GM18511 (cell line): ENCODE data around the gene FBXO11.

Experiments
- ATAC-seq: cut with Tn5 transposase; IDR thresholded peaks from one replicate; pipeline ENCODE4 v1.9.1; 2021; ENCODE audit warnings: mild to moderate bottlenecking, moderate library complexity; ENCODE audit not compliant: unreplicated experiment

The FBXO11 gene

DNA sequence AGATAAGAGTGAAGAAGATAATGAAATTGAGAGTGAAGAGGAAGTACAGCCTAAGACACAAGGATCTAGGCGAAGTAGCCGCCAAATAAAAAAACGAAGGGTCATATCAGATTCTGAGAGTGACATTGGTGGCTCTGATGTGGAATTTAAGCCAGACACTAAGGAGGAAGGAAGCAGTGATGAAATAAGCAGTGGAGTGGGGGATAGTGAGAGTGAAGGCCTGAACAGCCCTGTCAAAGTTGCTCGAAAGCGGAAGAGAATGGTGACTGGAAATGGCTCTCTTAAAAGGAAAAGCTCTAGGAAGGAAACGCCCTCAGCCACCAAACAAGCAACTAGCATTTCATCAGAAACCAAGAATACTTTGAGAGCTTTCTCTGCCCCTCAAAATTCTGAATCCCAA is 107.7 kb downstream of the FBXO11 start:
- ATAC-seq = no peak

- ATAC-seq = no peak
Measured at GRCh38 chr2:47796090-47796697, 110.1 kb downstream of the FBXO11 start.

GRCh38 chr2:47785986-47786385 is 120.3 kb downstream of the FBXO11 start:
- no peak for ATAC-seq

- no peak for ATAC-seq
Measured at GRCh38 chr2:47784352-47784851, 121.9 kb downstream of the FBXO11 start.

DNA sequence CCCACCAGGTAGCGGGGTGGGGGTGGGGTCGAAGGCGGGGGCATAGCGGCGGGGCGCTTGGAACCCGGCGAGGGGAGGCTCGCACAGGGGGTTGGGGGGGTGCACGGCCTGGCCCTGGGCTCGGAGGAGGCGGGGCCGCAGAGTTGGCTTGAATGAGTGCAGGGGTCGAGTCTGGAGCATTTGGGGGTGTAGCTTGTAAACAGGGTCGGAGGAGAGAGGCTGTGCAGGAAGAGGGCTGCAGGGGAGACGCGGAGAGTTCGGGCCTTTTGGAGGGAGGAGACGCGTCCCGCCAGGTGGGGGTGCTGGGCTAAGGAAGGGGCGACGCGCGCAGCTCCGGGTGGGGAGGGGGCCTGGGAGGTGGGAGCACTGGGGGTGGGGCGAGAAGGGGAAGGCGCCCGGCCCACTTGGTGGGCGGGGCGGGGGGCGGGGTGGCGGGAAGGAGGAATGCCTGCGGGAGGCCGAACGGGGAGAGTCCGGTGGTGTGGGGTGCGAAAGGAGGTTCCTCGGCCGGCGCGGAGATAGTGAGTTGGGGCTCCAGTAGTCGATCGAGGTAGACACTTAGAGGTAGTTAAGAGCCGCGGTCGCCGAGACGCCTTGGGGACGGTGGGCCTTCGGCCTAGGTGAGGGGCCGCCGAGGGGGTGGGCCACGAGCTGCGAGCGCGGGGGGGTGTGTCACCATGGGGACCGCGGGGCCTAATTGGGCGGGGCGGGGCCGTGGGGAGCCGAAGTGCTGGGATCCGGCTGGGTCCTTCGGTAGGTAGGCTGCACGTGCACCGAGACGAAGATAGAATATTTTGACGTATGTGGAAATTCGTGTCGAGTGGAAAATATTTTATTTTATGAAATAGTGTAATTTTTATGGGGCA is 122.6 kb downstream of the FBXO11 start:
- peak; percentile 39 for ATAC-seq

GRCh38 chr2:47782671-47783485 is 123.4 kb downstream of the FBXO11 start, which contains the start of gene MSH6:
Gene MSH6 (plus strand): TSS chr2:47783145. CDS start chr2:47783234, 89 bp downstream.
- ATAC-seq = peak; percentile 83

DNA sequence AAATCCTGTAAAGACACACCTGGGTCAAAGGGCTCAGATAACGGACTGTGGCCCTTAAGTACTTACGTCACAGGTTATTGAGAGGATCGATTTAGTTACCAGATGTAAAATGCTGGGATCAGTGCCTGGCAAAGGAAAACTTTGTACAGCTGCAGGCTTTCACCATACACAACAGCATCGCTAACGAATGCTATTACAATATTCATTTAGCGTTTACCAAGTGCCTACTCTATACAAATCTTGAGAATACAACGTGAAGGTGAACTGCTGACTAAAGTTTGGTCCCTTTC is 124.0 kb downstream of the FBXO11 start:
- no peak for ATAC-seq

GRCh38 chr2:47779426-47779790 is 126.9 kb downstream of the FBXO11 start:
- ATAC-seq = no peak

GRCh38 chr2:47778698-47779425 is 127.4 kb downstream of the FBXO11 start:
- no peak for ATAC-seq

- ATAC-seq = no peak
Measured at GRCh38 chr2:47777277-47777937, 128.9 kb downstream of the FBXO11 start.

DNA sequence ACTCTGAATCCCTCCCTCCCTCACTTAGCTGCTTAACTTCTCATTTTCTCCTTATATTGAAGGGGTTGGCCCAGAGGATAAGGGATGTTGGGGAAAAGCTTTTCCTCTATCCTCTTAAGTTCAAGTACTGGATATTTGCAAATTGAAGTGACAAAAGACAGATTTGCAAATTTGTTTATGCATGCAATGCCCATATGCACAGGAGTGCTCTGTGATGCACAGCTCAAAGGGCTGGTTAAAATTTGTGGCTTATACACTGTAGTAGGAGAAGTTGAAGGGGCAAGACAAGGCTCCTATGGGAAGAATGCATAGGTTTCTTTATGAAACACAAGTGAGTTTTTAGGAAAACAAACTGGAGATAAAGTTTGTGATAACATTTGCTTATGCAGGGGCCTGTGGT is 131.7 kb downstream of the FBXO11 start:
- no peak for ATAC-seq

GRCh38 chr2:47772343-47772742 is 134.0 kb downstream of the FBXO11 start:
- no peak for ATAC-seq

- ATAC-seq = no peak
Measured at GRCh38 chr2:47771211-47771610, 135.1 kb downstream of the FBXO11 start.

- ATAC-seq = no peak
Measured at GRCh38 chr2:47769318-47769717, 137.0 kb downstream of the FBXO11 start.

- peak; percentile 69 for ATAC-seq
Measured at GRCh38 chr2:47767880-47768609, 138.3 kb downstream of the FBXO11 start.

GRCh38 chr2:47767497-47767844 is 138.8 kb downstream of the FBXO11 start:
- no peak for ATAC-seq

GRCh38 chr2:47751856-47752414 is 154.4 kb downstream of the FBXO11 start:
- ATAC-seq = no peak

DNA sequence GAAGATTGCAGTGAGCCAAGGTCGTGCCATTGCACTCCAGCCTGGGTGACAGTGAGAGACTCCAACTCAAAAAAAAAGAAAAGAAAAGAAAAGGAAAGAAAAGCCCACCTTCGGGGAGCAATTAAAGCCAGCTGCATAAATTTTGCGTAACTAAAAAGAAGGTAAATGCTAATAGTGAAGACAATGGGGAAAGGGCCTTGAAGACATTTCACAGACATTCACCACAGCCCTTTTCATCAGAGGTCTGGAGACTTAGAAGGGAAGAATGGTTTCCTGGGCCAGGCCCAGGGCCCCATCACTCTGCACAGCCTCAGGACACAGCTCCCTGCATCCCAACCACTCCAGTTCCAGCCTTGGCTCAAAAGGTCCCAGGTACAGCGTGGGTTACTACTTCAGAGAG is 158.4 kb downstream of the FBXO11 start:
- ATAC-seq = no peak

- no peak for ATAC-seq
Measured at GRCh38 chr2:47744074-47744473, 162.2 kb downstream of the FBXO11 start.
